NCI-H510A treated with DMSO at 0.1 percent for 48 hours (cell line): ENCODE measurements around the gene LDOC1.
"Not testable (repeated sequence)": the region's sequence is repeated elsewhere in the genome, so short reads cannot be mapped to it uniquely, and the experiment has no call there.

ENCODE experiments used
- DNase-seq: peaks from one replicate; lab custom pipeline; 2025; lab: John Stamatoyannopoulos, UW

Gene LDOC1

DNA sequence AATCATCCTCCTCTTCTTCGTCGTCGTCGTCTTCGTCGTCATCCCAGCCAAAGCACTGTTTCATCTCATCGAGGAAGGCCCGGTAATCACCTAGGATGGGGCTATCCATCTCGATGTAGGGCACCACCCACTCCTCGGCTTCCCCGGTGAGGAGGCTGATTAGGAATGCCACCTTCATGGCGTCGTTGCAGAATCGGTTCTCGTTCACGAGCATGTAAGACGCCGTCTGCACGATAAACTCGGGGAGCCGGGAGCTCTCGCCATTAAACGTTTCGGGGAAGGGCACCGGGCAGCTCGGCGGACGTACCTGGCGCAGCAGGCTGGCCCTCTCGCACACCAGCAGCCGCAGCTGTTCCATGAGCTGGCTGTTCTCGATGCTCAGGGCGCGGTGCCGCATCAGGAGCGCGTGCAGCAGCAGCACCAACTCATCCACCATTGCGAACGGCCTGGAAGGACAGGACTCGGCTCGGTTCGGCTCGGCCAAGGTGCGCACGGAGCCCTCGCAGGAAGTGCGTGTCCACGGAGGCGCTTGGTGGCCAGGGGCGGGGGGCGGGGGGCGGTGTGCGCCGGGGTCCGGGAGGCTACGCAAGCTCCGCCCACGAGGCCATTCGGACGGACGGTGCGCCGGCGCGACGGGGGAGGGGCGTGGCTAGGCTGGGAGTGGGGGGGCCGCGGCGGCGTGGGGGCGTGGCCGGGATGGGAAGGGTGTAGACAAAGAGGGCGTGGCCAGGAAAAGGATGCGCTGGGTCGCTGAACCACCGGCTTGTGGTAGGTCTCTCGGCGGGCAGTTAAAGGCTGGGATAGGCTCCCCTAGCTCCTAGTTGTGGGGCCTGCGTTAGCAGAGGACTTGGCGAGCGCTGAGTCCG is at the start of gene LDOC1:
Gene LDOC1, minus strand, starts transcription at position 544 of the 866 bp plus-strand sequence. Its CDS starts 108 bp downstream, at position 436.
- DNase-seq, result peak; percentile 2

DNA sequence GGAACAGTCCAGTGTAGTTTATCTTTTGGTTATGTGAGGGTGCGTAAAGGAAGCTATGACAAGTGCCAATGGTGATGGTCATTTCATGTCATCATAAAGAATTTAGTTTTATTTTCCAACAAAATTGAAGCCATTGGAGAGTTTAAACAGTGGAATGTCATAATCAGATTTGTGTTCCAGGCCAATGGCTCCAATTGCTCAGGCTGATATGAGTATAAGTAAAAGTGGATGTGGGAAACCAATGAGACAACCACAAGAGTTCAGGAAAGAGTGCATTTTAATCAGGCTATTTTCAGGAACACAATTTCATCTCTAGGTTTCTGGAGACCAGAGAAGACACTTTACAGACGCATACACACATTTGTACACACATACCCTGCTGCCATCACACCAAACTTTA is 44.7 kb upstream of the LDOC1 start:
- DNase-seq, result no peak

DNA sequence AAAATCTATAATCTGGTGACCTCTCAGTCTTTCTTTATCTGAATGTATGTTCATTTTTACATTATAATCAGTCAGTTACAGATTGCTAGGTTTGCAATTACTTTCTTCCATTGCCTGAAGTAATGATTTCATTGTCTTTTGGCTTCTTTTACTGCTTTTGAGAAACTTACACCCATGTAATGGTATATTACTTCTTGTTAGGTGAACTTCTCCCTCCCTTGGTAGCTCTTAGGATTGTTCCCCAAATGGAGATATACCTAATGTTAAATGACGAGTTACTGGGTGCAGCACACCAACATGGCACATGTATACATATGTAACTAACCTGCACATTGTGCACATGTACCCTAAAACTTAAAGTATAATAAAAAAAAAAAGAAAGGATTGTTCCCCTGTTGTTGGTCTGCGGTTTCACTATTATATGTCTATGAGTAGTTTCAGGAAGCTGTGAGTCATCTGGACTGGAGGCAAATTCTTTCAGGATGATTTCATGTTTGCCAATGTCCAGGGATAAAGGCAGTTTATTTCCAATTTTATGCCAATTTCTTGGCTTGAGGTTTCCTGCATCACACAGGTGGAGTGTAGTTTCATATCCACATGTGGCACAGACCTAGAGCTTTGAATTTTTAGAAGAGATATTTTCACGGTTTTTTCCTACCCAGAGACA is 43.5 kb upstream of the LDOC1 start:
- DNase-seq, result no peak

- DNase-seq, result no peak
These were observed 37.3 kb upstream of the LDOC1 start for GRCh38 chrX:141214196-141214595.

- no peak for DNase-seq
These were observed 25.0 kb upstream of the LDOC1 start for GRCh38 chrX:141201962-141202361.

DNA sequence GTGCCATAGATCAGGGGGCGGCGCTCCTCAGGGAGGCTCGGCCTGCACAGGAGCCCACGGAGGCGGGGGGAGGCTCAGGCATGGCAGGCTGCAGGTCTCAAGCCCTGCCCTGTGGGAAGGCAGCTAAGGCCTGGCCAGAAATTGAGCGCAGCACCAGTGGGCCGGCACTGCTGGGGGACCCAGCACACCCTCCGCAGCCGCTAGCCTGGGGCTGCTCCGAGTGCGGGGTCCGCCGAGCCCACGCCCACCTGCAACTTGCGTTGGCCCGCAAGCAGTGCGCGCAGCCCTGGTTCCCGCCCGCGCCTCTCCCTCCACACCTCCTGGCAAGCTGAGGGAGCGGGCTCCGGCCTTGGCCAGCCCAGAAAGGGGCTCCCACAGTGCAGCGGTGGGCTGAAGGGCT is 11.6 kb upstream of the LDOC1 start:
- DNase-seq, result not testable (repeated sequence)

DNA sequence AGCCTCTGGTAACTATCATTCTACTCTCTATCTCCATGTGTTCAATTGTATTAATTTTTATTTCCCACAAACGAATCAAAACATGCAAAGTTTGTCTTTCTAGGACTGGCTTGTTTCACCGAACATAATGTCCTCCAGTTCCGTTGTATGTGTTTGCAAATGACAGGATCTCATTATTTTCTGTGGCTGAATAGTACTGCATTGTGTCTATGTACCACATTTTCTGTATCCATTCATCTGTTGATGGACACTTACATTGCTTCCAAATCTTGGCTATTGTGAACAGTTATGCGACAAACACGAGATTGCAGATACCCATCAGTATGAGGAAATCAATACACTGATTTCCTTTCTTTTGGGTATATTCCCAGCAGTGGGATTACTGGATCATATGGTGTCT is 8.4 kb upstream of the LDOC1 start:
- no peak for DNase-seq

- DNase-seq, result no peak
These were observed 6.1 kb upstream of the LDOC1 start for GRCh38 chrX:141183000-141183399.

DNA sequence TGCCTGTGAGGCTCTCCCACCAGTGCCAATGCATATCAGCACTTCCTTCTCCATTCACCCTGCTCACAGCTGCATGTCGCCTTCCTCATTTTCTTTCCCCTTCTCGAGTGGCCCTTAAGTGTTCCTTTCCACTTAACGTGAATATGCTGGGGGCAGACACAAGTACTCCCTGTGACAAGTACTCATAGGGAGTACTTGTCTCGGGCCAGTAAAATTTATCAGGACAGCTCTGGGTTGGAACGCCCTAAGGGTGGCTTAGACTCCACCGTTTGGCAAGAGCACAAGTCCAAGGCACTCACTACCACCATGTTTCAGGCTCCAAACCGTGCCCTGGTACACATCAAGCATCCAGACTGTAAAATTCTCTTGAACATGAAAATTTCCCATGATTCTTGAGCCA is 3.9 kb upstream of the LDOC1 start:
- DNase-seq, result no peak

DNA sequence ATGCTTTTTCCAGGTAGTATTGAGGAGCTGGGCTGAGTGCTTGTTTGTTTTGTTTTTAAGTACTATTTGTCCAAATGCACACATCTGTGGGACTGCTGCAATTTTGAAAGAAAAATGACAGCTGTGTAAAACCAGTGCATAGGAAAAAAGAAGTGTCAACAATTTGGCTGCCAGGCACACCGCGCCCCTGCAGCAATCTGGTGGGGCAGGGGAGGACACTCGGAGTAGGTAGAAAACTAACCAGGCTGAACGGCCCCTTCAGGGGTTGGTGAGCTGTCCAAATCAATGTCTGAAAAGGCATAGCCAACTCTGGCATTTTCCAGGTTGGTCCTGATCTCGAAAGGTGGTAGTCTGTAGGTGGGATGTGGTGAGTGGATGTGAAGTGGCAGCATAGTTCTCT is 1.1 kb downstream of the LDOC1 start:
- DNase-seq, result no peak

DNA sequence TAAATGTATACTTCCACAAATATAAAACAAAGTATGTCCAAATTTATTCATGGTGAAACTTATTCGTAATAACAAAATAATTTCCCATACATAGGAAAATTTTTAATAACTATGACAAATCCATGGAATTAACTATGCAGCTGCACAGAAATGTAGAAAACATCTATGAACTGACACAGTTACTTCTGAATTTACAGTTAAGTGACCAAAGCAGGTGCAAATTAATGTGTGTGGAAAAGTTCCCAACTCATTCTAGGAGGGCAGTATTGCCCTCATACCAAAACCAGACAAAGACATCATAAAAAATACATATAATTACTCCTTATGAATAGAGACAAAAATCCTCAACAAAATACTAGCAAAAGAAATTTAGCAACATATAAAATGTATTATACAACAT is 12.5 kb downstream of the LDOC1 start:
- no peak for DNase-seq

DNA sequence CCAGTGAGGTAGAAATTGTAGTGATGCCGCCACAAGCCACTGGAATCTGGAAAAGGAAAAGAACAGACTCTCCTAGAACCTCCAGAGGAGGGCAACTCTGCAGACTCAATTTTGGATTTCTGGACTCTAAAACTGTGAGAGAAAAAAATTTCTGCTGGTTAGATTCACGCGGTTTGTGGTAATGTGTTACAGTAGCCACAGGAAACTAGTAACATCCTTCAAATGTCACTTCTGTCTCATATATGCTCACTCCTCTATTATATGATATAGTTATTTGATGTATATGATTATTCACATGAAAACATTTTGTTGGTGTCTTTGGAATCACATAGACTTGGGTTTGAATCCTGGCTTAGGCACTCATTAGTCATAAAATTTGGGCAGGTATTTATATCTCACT is 18.8 kb downstream of the LDOC1 start:
- DNase-seq, result no peak

DNA sequence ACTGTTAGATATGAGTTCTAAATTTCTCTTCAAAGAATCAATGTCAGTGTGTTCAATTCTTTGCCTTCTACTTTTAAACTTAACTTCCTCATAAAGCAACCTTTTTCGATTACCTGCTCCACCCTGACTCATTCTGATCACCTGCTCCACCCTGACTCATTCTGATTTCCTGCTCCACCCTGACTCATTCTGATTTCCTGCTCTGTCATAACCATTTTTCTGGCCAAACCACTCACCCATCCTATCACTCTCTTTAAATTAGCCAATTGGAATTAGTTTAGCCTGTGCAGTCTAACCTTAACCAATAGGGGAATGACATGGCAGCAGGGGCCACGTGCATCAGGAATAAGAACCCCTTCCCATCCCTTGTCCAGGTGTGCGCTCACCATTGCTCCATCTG is 21.7 kb downstream of the LDOC1 start:
- DNase-seq, result not testable (repeated sequence)

- DNase-seq, result no peak
These were observed 34.0 kb downstream of the LDOC1 start for GRCh38 chrX:141142946-141143345.

- no peak for DNase-seq
These were observed 43.7 kb downstream of the LDOC1 start for GRCh38 chrX:141133272-141133671.

GRCh38 chrX:141127146-141127545 is 49.8 kb downstream of the LDOC1 start:
- no peak for DNase-seq
